Activated CD4-positive, alpha-beta T cell treated with anti-CD3 and anti-CD28 coated beads for 36 hours (primary cell): ENCODE results near the gene ADGRG1. TPM values are rescaled to one million over a fixed set of nuclear protein-coding genes. Genes with fewer than 3 reads are reported as not detected.
A peak's percentile ranks its signal among the peaks of the same experiment; 100 is the strongest.

Experiments used
- ATAC-seq: fragments of 200-7000 bp; cut with Tn5 transposase; one replicate; pipeline ENCODE4 v1.10.0; 2021; ENCODE audit warnings: mild to moderate bottlenecking, moderate library complexity
- CTCF ChIA-PET: fragments of 350-600 bp; sonication (Branson Sonifier 250); formaldehyde crosslinking; loops from one replicate; lab custom pipeline; 2021; ENCODE audit warnings: antibody characterized with exemption; lab: Charles Lee
- POLR2A ChIA-PET: fragments of 350-600 bp; sonication (Branson Sonifier 250); formaldehyde crosslinking; loops from one replicate; lab custom pipeline; 2021; ENCODE audit warnings: antibody characterized with exemption, inconsistent platforms; lab: Charles Lee
- DNase-seq: peaks from one replicate; pipeline ENCODE4 v3.0.0-alpha.2; 2020
- H3K27ac Mint-ChIP-seq: one replicate; pipeline ENCODE4 v1.8.0; 2021; ENCODE audit warnings: mixed read lengths
- H3K27me3 Mint-ChIP-seq: one replicate; pipeline ENCODE4 v1.8.0; 2021; ENCODE audit warnings: mixed read lengths
- H3K36me3 Mint-ChIP-seq: one replicate; pipeline ENCODE4 v1.8.0; 2021; ENCODE audit warnings: low read depth, mixed read lengths
- H3K4me1 Mint-ChIP-seq: one replicate; pipeline ENCODE4 v1.8.0; 2021; ENCODE audit warnings: mixed read lengths
- H3K4me3 Mint-ChIP-seq: one replicate; pipeline ENCODE4 v1.8.0; 2021; ENCODE audit warnings: mild to moderate bottlenecking, moderate library complexity, mixed read lengths
- H3K9me3 Mint-ChIP-seq: one replicate; pipeline ENCODE4 v1.8.0; 2021; ENCODE audit warnings: low read depth, mixed read lengths
- intact Hi-C, 2 experiments: fragments of 100-400 bp; cut with DNase I in 1 of 2; cut with micrococcal nuclease in 1 of 2; formaldehyde crosslinking; loops; one replicate each; pipeline versions ENCODE4 v1.14.2 to v1.15.1; 2022 to 2024; cut with DNase I, micrococcal nuclease
- total RNA-seq, 2 experiments: library from RNA; stranded (reverse); gene quantifications; one replicate each; pipeline ENCODE4 v1.2.3, GENCODE V29; 2021

The ADGRG1 gene
- total RNA-seq, 2 experiments from 2014 or later = 6.3 to 6.8 TPM

DNA sequence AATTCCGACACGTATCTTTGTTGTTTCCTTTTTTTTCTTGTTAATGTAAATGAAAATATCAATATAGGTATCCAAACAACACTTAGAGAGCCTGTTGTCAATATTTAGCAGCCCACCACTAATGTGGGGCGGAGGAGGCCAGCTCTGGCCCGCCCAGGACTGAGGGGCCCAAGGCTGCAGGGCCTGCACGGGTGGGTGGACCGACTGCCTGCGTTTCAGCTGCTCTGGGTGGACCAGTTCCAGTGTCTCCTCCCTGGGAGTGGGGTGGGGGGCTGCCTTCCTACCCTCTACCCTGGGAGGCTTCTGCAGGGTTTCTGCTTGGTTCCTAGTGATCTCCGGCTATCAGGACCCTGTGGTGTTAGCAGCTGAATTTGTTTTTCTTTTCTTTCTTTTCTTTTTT is 15.9 kb upstream of the ADGRG1 start:
- DNase-seq (no peak), ATAC-seq (no peak)
- Mint-ChIP-seq H3K9me3 (no peaks in the 10 kb centered on the region), H3K4me3 (no peak overlapping the region), H3K27me3 (no peaks in the 10 kb centered on the region), H3K36me3 (no peaks in the 10 kb centered on the region), H3K27ac (no peak overlapping the region), H3K4me1 (peaks cover 65% of the 10 kb centered on the region)
- intact Hi-C loops = no loop called here
- ChIA-PET POLR2A (no interaction called here), CTCF (interaction anchor here (1.3 to 4.2 kb wide), 2 partner anchors 12 to 22 kb away, joined by 3 to 42 read pairs; no protein-coding TSS in a partner anchor)

DNA sequence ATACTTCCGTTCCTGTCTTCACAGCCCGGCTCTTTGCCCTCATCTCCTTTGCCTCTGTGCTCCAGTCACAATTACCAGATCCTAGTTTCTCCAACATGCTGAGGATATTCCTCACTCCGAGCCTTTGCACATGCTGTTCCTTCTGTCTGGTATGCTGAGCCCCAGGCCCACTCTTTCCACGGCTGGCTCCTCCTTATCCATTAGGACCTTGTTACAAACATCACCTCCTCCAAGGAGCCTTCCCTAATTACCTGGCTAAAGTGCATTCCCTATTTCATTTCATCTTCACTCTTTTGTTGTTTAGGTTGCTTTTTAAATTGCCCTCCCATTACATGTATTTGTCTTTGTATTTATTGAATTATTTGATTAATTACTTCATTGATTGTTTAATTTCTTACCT is 14.9 kb upstream of the ADGRG1 start:
- Mint-ChIP-seq H3K36me3 (no peaks in the 10 kb centered on the region), H3K27ac (no peak overlapping the region), H3K9me3 (no peaks in the 10 kb centered on the region), H3K4me1 (peaks cover 58% of the 10 kb centered on the region), H3K27me3 (no peaks in the 10 kb centered on the region), H3K4me3 (no peak overlapping the region)
- DNase-seq = no peak
- ATAC-seq = no peak
- intact Hi-C loops = no loop called here
- ChIA-PET CTCF (interaction anchor here (1.3 kb wide), 1 partner anchor 75 kb away, joined by 3 read pairs; no protein-coding TSS in a partner anchor), POLR2A (no interaction called here)

DNA sequence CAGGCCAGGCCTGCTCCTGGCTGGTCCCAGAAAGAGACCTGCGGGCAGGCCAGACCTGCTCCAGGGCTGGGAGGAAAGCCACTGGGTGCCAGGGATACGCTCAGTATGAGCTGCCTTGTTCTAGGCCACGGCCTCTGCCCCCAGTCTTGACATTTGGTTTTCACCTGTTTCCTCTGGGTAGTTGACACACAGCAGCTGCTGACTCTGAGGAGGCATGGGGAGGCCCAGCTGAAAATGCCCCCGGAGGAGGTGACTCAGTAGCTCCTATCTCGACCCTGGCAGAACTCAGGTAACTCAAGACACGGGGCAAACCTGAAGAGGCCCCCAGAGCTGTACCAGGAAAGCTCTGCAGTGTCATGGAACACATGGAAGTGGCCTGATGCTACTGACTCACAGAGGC is 13.9 kb upstream of the ADGRG1 start:
- Mint-ChIP-seq H3K27ac (peak overlapping the region; percentile 69), H3K4me1 (peaks cover 48% of the 10 kb centered on the region), H3K27me3 (no peaks in the 10 kb centered on the region), H3K36me3 (no peaks in the 10 kb centered on the region), H3K4me3 (no peak overlapping the region), H3K9me3 (no peaks in the 10 kb centered on the region)
- DNase-seq (peak; percentile 79), ATAC-seq (peak; percentile 56)
- CTCF ChIA-PET = interaction anchor here (1.1 to 2.3 kb wide), 4 partner anchors 13 to 76 kb away, joined by 3 to 12 read pairs (median 8); no protein-coding TSS in a partner anchor
- intact Hi-C loops = no loop called here
- POLR2A ChIA-PET = interaction anchor here (1.1 to 1.6 kb wide), 2 partner anchors 13 to 77 kb away, joined by 4 read pairs; no protein-coding TSS in a partner anchor

DNA sequence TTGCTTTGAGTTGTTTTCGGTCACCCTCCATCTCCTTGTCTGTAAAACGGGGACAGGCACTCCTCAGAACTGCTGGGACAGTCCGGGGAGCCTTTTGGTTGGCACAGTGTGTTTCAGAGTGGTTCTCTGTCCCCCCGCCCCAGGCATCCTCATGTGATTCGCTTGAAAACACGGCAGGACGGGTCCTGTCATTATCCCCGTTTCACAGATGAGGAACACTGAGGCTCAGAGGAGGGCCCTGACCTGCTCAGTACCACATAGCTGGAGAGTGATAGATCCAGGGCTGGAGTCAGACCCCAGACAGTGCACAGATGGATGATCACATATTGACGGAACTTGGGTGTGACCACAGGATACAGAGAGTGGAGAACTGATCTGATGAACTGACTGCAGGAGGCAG is 13.5 kb upstream of the ADGRG1 start:
- H3K9me3 Mint-ChIP-seq = no peaks in the 10 kb centered on the region
- no peaks in the 10 kb centered on the region for H3K27me3 Mint-ChIP-seq
- ChIA-PET CTCF (interaction anchor here (1.1 to 2.3 kb wide), 3 partner anchors 13 to 39 kb away, joined by 8 to 12 read pairs (median 9); no protein-coding TSS in a partner anchor), POLR2A (interaction anchor here (1.1 to 1.6 kb wide), 2 partner anchors 13 to 78 kb away, joined by 4 read pairs; no protein-coding TSS in a partner anchor)
- DNase-seq (no peak), ATAC-seq (peak; percentile 0)
- intact Hi-C loops = no loop called here
- no peaks in the 10 kb centered on the region for H3K36me3 Mint-ChIP-seq
- H3K4me3 Mint-ChIP-seq = no peak overlapping the region
- H3K4me1 Mint-ChIP-seq = peaks cover 44% of the 10 kb centered on the region
- H3K27ac Mint-ChIP-seq = peak overlapping the region; percentile 69

DNA sequence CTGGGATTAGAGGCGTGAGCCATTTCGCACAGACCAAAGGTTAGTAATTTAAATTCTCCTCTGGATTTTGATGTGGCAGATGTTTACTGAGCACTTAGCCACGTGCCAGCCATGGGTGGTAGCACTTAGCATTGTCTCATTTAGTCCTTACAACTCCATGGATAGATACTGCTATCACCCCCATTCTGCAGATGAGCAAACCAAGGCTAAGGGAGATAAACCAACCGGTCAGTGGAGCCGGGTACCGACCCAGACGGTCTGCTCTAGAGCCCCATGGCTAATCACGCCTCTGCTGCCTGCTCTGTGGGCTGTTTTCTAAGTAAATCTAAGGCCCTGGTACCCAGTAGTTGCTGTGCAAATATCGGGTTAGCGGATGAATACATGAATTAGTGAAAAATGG is 12.6 kb upstream of the ADGRG1 start:
- ChIA-PET CTCF (interaction anchor here (1.1 to 2.3 kb wide), 4 partner anchors 14 to 39 kb away, joined by 3 to 12 read pairs (median 8); no protein-coding TSS in a partner anchor), POLR2A (no interaction called here)
- intact Hi-C loops = no loop called here
- no peak overlapping the region for H3K27ac Mint-ChIP-seq
- H3K27me3 Mint-ChIP-seq = no peaks in the 10 kb centered on the region
- H3K36me3 Mint-ChIP-seq = no peaks in the 10 kb centered on the region
- H3K9me3 Mint-ChIP-seq = no peaks in the 10 kb centered on the region
- H3K4me3 Mint-ChIP-seq = no peak overlapping the region
- peaks cover 35% of the 10 kb centered on the region for H3K4me1 Mint-ChIP-seq
- DNase-seq (no peak), ATAC-seq (no peak)

DNA sequence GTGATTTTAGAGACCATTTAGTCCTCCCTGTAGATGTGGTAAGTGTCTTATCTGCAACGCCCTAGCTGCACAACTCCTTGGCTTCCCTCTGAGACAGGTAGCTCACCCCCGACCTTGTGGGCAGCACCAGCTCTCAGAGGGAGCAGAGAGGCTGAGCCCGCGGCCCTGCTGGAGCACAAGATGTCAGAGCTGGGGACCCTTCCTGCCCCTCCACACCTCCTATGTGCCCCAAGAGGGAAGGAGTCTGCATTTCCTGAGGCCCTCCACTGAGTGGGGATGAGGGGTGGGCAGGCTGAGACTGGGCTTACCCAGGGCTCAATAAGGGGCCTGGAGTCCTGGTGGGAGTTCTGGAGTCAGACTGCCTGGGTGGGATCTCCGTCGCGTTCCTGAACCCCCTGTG is 12.2 kb upstream of the ADGRG1 start:
- Mint-ChIP-seq H3K36me3 (no peaks in the 10 kb centered on the region), H3K4me3 (no peak overlapping the region), H3K27me3 (no peaks in the 10 kb centered on the region), H3K27ac (no peak overlapping the region), H3K4me1 (peaks cover 31% of the 10 kb centered on the region), H3K9me3 (no peaks in the 10 kb centered on the region)
- intact Hi-C loops = no loop called here
- ChIA-PET POLR2A (no interaction called here), CTCF (interaction anchor here (1.1 to 2.3 kb wide), 3 partner anchors 14 to 32 kb away, joined by 3 to 12 read pairs (median 7); no protein-coding TSS in a partner anchor)
- no peak for DNase-seq
- ATAC-seq = no peak

DNA sequence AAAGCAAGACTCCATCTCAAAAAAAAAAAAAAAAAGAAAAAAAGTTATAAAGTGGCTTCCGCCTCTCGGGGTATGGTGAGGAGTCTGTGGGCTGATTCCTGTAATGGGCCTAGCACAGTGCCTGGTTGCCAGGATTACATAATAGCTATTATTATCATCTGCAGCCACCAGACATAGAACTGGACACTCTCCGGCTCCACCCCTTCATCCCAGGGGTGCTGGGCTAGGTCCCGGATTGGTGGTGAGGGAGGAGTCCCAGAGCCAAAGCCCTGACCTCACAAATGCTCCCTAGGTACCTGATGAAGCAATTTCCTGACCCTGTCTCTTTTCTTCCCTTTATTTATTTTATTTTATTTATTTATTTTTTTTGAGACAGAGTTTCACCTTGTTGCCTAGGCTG is 11.6 kb upstream of the ADGRG1 start:
- ChIA-PET CTCF (interaction anchor here (1.7 kb wide), 1 partner anchor 26 kb away, joined by 7 read pairs; no protein-coding TSS in a partner anchor), POLR2A (no interaction called here)
- DNase-seq (no peak), ATAC-seq (no peak)
- H3K27me3 Mint-ChIP-seq = no peaks in the 10 kb centered on the region
- no peak overlapping the region for H3K4me3 Mint-ChIP-seq
- peaks cover 25% of the 10 kb centered on the region for H3K4me1 Mint-ChIP-seq
- no peaks in the 10 kb centered on the region for H3K36me3 Mint-ChIP-seq
- no peak overlapping the region for H3K27ac Mint-ChIP-seq
- intact Hi-C loops = no loop called here
- no peaks in the 10 kb centered on the region for H3K9me3 Mint-ChIP-seq

DNA sequence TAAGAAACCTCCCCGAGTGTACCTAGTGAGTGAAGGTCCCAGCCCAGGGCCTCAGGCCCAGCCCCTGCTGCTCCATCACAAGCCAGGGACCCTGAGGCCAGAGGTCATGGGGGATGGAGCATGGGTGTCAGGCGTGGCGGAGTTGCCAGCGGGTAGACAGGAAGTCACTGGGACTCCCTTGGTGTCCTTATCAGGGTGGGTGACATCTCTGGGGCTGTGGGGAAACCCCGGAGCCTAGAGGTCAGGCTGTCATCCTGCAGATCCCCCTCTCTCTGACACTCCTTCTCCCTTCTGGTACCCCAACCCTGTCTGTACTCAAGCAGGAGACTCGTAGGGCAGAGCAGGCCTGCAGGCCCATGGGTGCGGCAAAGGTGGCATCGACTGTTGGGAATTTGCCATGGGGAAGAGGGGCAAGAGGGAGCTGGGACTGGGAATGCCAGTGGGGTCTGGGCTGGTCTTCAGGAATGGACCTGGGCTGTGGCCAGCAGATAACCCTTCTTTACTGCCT is 10.8 kb upstream of the ADGRG1 start:
- ATAC-seq = no peak
- DNase-seq = no peak
- Mint-ChIP-seq H3K27ac (no peak overlapping the region), H3K4me1 (peaks cover 21% of the 10 kb centered on the region), H3K9me3 (no peaks in the 10 kb centered on the region), H3K4me3 (no peak overlapping the region), H3K36me3 (no peaks in the 10 kb centered on the region), H3K27me3 (no peaks in the 10 kb centered on the region)
- POLR2A ChIA-PET = no interaction called here
- CTCF ChIA-PET = no interaction called here
- intact Hi-C loops = no loop called here

DNA sequence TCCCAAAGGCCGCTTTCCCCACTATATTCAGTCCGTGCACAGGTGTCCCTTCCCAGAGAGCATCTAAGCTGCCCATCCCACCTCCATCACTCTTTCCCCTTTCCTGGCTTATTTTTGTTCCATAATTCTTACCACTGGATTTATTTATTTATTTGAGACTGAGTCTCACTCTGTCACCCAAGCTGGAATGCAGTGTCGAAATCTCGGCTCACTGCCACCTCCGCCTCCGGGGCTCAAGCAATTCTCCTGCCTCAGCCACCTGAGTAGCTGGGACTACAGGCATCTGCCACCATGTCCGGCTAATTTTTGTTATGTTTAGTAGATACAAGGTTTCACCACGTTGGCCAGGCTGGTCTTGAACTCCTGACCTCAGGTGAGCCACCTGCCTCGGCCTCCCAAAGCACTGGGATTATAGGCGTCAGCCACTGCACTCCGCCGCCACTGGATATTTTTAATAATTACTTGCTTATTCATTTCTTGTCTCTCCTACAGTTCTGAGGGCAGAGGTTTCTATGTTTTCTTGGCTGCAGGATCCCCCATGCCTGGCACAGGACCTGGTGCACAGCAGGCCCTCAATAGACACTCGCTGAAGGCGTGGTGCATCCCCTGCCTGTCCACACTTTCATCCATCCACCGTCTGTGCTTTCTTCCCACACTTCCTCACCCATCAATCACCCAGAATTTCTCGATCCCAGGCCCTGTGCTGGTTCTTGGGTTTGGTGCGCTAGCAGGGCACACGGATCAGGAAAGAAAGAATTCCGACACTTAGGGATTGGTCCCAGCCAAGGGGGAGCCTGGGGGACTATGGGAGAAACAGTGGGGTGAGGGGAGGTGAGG is 9.9 kb upstream of the ADGRG1 start:
- no peaks in the 10 kb centered on the region for H3K27me3 Mint-ChIP-seq
- H3K36me3 Mint-ChIP-seq = no peaks in the 10 kb centered on the region
- H3K4me3 Mint-ChIP-seq = no peak overlapping the region
- POLR2A ChIA-PET = no interaction called here
- no peak overlapping the region for H3K27ac Mint-ChIP-seq
- H3K9me3 Mint-ChIP-seq = no peaks in the 10 kb centered on the region
- no peak for DNase-seq
- CTCF ChIA-PET = no interaction called here
- no peak for ATAC-seq
- H3K4me1 Mint-ChIP-seq = peaks cover 18% of the 10 kb centered on the region
- intact Hi-C loops = no loop called here

DNA sequence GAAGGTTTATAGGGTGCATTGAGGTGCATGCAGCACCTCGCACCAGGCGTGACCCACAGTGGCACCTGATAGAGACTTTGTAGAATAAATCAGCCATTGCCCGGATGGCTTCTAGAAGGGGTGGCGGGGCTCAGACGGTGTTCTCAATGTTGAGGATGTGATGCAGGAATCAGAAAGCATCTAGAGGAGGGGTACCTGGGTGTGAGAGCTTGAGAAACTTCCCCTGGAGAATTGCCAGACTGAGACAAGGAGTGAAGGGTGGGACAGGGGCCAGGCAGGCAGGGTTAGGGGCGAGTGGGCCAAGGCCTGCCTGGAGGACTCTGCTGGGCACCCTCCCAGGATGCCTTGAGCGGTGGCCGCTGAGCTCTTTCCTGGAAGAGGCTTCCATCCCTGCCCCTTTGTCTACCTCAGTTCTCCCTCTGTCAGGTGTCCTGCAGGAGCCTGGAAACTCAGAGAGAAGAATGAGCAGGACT is 9.3 kb upstream of the ADGRG1 start:
- ATAC-seq = no peak
- DNase-seq = no peak
- Mint-ChIP-seq H3K4me3 (no peak overlapping the region), H3K4me1 (peaks cover 12% of the 10 kb centered on the region), H3K9me3 (no peaks in the 10 kb centered on the region), H3K27ac (no peak overlapping the region), H3K27me3 (no peaks in the 10 kb centered on the region), H3K36me3 (no peaks in the 10 kb centered on the region)
- CTCF ChIA-PET = interaction anchor here (0.6 kb wide), 2 partner anchors 29 to 386 kb away, joined by 3 read pairs; no protein-coding TSS in a partner anchor
- intact Hi-C loops = no loop called here
- POLR2A ChIA-PET = no interaction called here

DNA sequence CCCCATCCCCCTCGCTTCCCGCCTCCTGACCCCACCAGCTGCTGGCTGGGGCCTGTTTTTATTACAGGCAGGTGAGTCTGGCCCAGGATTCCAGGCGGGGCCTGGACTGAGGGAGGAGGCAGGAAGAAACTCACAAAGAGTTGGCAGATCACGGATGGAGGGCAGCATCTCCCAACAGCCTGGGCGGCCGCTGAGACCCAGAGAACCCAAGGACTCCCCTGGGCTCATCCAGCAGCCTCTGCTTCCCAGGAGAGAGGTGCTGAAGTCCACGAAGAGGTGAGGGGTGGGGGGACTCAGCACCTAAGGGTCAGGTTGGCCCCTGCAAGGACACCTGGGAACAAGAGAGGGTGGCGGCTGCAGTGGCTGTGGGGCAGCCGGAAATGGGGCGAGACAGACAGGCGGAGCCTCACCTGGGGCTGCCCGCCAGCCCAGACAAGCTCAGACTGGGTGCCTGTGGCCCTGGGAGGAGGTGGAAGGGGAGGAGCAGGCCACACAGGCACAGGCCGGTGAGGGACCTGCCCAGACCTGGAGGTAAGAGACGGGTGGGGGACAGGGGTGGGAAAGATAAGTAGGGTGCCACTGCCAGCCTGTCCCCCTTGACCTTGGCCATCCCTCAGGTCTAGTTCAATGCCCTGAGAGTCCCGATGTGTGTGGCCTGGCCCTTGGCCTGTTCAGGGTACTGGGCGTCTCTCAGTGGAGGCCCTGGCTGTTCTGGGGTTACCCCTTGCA is 8.7 kb upstream of the ADGRG1 start:
- no peak overlapping the region for H3K4me3 Mint-ChIP-seq
- no peaks in the 10 kb centered on the region for H3K9me3 Mint-ChIP-seq
- DNase-seq = no peak

More for the DNA sequence above, 8.7 kb upstream of the ADGRG1 start:
- ATAC-seq = no peak
- intact Hi-C loops = no loop called here
- no peaks in the 10 kb centered on the region for H3K36me3 Mint-ChIP-seq
- H3K27me3 Mint-ChIP-seq = no peaks in the 10 kb centered on the region
- no peak overlapping the region for H3K27ac Mint-ChIP-seq
- peaks cover 6% of the 10 kb centered on the region for H3K4me1 Mint-ChIP-seq
- ChIA-PET CTCF (interaction anchor here (0.6 kb wide), 2 partner anchors 29 to 387 kb away, joined by 3 read pairs; no protein-coding TSS in a partner anchor), POLR2A (no interaction called here)
